ENCODE measurements around the gene TMEM8B. TPM values are rescaled to one million over a fixed set of nuclear protein-coding genes. Genes with fewer than 3 reads are reported as not detected.

TMEM8B gene
- total RNA-seq, 1 donor from 2014 or later = 9.0 TPM

- H3K4me3 Mint-ChIP-seq (ENCODE audit: unreplicated experiment) = no peak overlapping the region
- peaks cover 10% of the 10 kb centered on the region for H3K27me3 Mint-ChIP-seq (ENCODE audit: unreplicated experiment)
- DNase-seq (ENCODE audit: low spot score) = no peak
- peaks cover 19% of the 10 kb centered on the region for H3K4me1 Mint-ChIP-seq (ENCODE audit: unreplicated experiment)
- no peak for TF ChIP-seq CTCF (IDR thresholded peaks at IDR 0.05; ENCODE audit: unreplicated experiment)
- no peak overlapping the region for H3K27ac Mint-ChIP-seq (ENCODE audit: unreplicated experiment)
- peaks cover 3% of the 10 kb centered on the region for H3K36me3 Mint-ChIP-seq (ENCODE audit: low read depth, unreplicated experiment)
- no peaks in the 10 kb centered on the region for H3K9me3 Mint-ChIP-seq (ENCODE audit: unreplicated experiment)
These were observed 15.7 kb downstream of the TMEM8B start for GRCh38 chr9:35844628-35845270.

- no peak for DNase-seq (ENCODE audit: low spot score)
- peaks cover 3% of the 10 kb centered on the region for H3K36me3 Mint-ChIP-seq (ENCODE audit: low read depth, unreplicated experiment)
- H3K4me1 Mint-ChIP-seq (ENCODE audit: unreplicated experiment) = peaks cover 19% of the 10 kb centered on the region
- TF ChIP-seq CTCF (IDR thresholded peaks at IDR 0.05; ENCODE audit: unreplicated experiment) = no peak
- peaks cover 8% of the 10 kb centered on the region for H3K27me3 Mint-ChIP-seq (ENCODE audit: unreplicated experiment)
- peak overlapping the region; percentile 47 for H3K4me3 Mint-ChIP-seq (ENCODE audit: unreplicated experiment)
- H3K9me3 Mint-ChIP-seq (ENCODE audit: unreplicated experiment) = no peaks in the 10 kb centered on the region
- H3K27ac Mint-ChIP-seq (ENCODE audit: unreplicated experiment) = no peak overlapping the region
These were observed 17.1 kb downstream of the TMEM8B start for GRCh38 chr9:35845824-35846771.

- no peaks in the 10 kb centered on the region for H3K9me3 Mint-ChIP-seq (ENCODE audit: unreplicated experiment)
- DNase-seq (ENCODE audit: low spot score) = no peak
- H3K4me3 Mint-ChIP-seq (ENCODE audit: unreplicated experiment) = no peak overlapping the region
- H3K27ac Mint-ChIP-seq (ENCODE audit: unreplicated experiment) = no peak overlapping the region
- peaks cover 3% of the 10 kb centered on the region for H3K36me3 Mint-ChIP-seq (ENCODE audit: low read depth, unreplicated experiment)
- no peak for TF ChIP-seq CTCF (IDR thresholded peaks at IDR 0.05; ENCODE audit: unreplicated experiment)
- peaks cover 19% of the 10 kb centered on the region for H3K4me1 Mint-ChIP-seq (ENCODE audit: unreplicated experiment)
- H3K27me3 Mint-ChIP-seq (ENCODE audit: unreplicated experiment) = peaks cover 14% of the 10 kb centered on the region
These were observed 19.0 kb downstream of the TMEM8B start for GRCh38 chr9:35847792-35848572.

- H3K9me3 Mint-ChIP-seq (ENCODE audit: unreplicated experiment) = no peaks in the 10 kb centered on the region
- H3K4me1 Mint-ChIP-seq (ENCODE audit: unreplicated experiment) = no peaks in the 10 kb centered on the region
- H3K27ac Mint-ChIP-seq (ENCODE audit: unreplicated experiment) = no peak overlapping the region
- H3K27me3 Mint-ChIP-seq (ENCODE audit: unreplicated experiment) = peaks cover 14% of the 10 kb centered on the region
- no peak for DNase-seq (ENCODE audit: low spot score)
- no peak overlapping the region for H3K4me3 Mint-ChIP-seq (ENCODE audit: unreplicated experiment)
- H3K36me3 Mint-ChIP-seq (ENCODE audit: low read depth, unreplicated experiment) = peaks cover 4% of the 10 kb centered on the region
- no peak for TF ChIP-seq CTCF (IDR thresholded peaks at IDR 0.05; ENCODE audit: unreplicated experiment)
These were observed 23.3 kb downstream of the TMEM8B start for GRCh38 chr9:35852267-35852815.
